Activated T-helper 1 cell treated with anti-CD3 and anti-CD28 coated beads, Interleukin-2, amount 50 U/mL, for 16 hours (primary cell): Measurements from ENCODE around the gene PROCA1.
A peak's percentile ranks its signal among the peaks of the same experiment; 100 is the strongest.

Experiments
- DNase-seq, 2 donors: peaks; one replicate each; pipeline ENCODE4 v3.0.0-alpha.2; 2020; ENCODE audit warnings: low read depth in 1 of 2, low spot score in 1 of 2

PROCA1 gene

GRCh38 chr17:28711723-28712031 is at the start of gene PROCA1:
Gene PROCA1 (minus strand): TSS chr17:28711888. CDS start chr17:28711660, 228 bp downstream.
- no peak for DNase-seq

- DNase-seq: no peak
These were observed 49.2 kb upstream of the PROCA1 start for GRCh38 chr17:28760601-28761562.

- DNase-seq: no peak
These were observed 47.7 kb upstream of the PROCA1 start for GRCh38 chr17:28759256-28759865.

- DNase-seq: no peak
These were observed 46.9 kb upstream of the PROCA1 start for GRCh38 chr17:28758411-28759121.

- no peak for DNase-seq
These were observed 44.5 kb upstream of the PROCA1 start for GRCh38 chr17:28756049-28756804.

- DNase-seq: no peak
These were observed 43.8 kb upstream of the PROCA1 start for GRCh38 chr17:28755486-28755885.

GRCh38 chr17:28751600-28752366 is 40.1 kb upstream of the PROCA1 start:
- no peak for DNase-seq

- DNase-seq: peak; percentile 79
These were observed 38.7 kb upstream of the PROCA1 start for GRCh38 chr17:28750178-28751047.

- DNase-seq: no peak
These were observed 38.0 kb upstream of the PROCA1 start for GRCh38 chr17:28749516-28750177.

GRCh38 chr17:28748852-28749515 is 37.3 kb upstream of the PROCA1 start:
- DNase-seq: no peak

- no peak for DNase-seq
These were observed 36.4 kb upstream of the PROCA1 start for GRCh38 chr17:28747801-28748750.

GRCh38 chr17:28747051-28747691 is 35.5 kb upstream of the PROCA1 start:
- no peak for DNase-seq

GRCh38 chr17:28746611-28747050 is 34.9 kb upstream of the PROCA1 start:
- no peak for DNase-seq

GRCh38 chr17:28745786-28746411 is 34.2 kb upstream of the PROCA1 start:
- no peak for DNase-seq

GRCh38 chr17:28744972-28745785 is 33.5 kb upstream of the PROCA1 start:
- no peak for DNase-seq
